ENCODE data around the gene PER2.
A peak's percentile ranks its signal among the peaks of the same experiment; 100 is the strongest.
"Not testable (repeated sequence)": the region's sequence is repeated elsewhere in the genome, so short reads cannot be mapped to it uniquely, and the experiment has no call there.

PER2 gene

DNA sequence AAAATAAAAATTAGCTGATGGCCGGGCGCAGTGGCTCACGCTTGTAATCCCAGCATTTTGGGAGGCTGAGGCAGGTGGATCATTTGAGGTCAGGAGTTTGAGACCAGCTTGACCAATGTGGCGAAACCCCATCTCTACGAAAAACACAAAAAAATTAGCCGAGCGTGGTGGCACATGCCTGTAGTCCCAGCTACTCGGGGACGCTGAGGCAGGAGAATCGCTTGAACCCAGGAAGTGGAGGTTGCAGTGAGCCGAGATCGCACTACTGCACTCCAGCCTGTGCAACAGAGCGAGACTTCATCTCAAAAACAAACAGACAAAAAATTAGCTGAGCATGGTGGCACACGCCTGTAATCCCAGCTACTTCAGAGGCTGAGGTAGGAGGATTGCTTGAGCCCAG is 22.3 kb upstream of the PER2 start:
- not testable (repeated sequence) for DNase-seq

DNA sequence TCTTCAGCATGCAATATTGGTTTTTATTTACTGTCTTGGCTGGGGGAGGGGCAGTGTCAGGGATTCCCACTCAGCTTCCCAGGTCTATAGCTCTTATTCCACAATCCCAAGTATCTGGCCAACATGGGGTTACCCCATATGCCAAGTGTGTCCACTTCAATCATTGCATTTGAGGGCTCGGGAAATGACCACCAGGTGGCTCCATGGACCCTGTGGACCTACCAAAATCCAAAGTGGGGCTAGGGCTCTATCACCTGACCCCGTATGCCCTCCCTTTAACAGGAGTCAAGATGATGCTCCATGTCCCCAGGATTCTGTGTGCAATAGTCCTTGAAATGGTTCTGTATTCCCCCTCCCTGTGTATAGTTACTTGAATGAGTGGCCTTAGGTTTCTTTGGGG is 19.8 kb upstream of the PER2 start:
- no peak for DNase-seq

DNA sequence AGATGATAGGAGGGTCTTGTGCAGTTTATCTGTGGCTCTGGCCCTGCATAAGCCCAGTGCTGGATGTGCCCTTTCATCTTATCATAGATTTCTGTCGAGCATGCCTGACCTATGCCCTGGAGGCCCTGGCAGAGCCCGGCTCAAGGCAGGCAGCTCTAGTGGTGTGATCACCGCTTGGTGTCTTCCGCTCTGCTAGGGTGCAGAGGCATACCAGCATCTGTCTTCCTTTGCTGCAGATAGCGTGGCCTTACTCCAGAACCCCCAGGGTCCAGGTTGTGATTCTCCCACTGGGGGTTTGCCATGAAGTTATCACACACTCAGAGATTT is 18.2 kb upstream of the PER2 start:
- DNase-seq: no peak

DNA sequence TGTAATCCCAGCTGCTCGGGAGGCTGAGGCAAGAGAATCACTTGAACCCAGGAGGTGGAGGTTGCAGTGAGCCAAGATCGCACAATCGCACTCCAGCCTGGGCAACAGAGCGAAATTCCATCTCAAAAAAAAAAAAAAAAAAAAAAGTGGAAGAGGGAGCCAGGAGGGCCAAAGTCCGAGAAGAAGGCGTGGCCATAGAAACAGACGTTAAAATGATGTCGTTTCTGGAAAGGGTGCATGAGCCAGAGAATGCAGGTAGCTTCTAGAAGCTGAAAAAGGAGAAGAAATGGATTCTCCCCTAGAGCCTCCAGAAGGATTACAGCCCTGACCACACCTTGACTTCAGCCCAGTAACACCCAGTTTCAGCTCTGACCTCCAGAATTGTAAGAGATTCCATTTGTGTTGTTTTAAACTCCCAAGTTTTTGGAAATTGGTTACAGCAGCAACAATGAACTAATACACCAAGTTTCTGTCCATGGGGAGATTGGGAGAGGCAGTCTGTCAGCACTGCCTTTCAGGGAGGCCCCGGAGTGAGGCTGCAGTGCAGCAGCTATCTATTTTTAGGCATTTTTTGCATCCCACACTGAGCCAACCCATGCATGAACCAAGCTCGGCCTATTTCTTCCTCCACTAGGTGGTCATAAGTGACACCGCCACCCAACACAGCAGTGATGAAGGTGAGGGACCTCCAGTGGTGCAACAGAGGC is 17.7 kb upstream of the PER2 start:
- DNase-seq: no peak

DNA sequence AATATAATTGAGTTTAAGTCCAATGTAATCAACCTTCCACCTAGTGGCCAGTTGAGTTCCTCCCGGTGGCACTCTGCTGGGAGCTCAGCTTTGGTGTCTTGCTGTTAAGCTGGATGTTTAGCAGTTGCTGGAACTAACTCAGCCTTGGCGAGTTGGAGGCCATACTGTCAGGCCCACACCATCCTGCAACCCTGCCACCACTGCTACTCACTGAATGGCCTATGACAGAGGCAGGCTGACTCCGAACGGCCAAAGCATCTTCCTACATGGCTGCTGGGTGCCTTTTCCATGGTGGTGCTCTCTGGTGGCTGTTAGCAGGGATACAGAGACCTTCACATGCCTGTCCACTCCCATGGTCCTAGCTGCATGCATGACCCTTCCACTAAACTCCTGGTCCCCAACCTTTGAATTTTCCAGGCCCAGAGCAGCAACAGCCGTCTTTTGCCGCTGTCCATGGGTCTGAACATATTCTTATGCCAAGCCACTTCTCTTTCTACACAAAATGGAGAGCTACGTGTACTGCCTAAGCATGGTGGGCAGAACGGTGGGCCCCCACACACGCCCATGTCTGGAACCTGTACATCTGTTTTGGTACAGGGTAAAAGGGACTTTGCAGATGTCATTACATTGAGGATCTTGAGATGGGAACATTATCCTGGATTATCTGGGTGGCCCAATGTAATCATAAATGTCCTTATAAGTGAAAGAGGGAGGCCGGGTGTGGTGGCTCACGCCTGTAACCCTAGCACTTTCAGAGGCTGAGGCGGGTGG is 16.9 kb upstream of the PER2 start:
- no peak for DNase-seq

DNA sequence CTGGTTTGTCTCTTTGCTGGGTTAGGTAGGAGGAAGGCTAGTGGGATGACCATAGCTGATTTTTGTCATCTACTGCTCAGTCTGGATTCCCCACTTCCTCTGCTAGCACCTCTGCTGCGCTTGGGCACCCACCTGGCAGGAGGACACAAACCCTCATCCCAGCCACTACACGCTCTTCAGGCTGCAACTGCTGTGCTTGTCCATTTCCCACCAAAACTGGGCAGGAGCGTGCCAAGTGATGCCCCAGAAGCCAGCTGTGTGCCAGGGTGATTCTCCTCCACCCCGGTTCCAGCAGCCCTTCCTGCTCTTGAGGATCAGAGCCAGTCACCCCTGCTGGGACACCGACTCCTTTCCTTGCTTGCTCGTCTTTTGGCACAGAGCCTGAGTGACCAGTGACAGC is 15.7 kb upstream of the PER2 start:
- no peak for DNase-seq

DNA sequence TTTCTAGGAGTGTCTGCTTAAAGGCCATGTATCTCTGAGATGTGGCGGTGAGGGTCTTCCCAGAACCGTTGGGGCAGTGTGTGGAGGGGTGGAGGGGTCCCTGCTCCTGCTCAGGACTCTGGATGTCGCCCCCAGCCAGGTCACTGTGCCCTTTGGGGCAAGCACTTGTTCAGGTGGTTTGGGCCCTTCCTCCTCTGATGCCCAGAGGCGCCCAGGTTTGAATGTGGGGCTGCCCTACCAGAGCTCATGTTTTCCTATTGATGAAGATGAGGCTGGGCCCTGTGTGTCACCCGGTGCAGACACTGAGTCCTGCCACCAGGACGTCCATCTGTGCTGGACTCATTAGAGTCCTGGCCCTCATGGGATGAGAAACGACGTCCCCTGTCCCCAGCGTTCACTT is 14.3 kb upstream of the PER2 start:
- DNase-seq: no peak

DNA sequence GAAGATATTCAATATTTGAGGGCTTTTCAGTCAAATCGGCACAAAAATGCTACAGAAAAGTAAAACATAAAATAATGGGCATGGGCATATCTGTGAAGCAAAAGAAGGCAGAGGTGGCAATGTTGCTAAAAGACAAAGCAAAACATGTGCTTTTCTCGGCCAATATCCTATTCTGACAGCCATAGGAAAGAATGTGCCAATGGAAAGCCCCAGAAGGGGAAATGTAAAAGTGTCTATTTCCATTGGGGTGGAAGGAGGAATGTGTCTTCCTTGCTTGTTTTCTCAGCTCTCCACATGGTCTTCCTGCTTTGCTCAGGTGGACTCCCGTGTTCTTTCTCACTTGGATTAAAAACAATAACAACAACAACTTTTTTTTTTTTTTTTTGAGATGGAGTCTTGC is 13.7 kb upstream of the PER2 start:
- DNase-seq: no peak

DNA sequence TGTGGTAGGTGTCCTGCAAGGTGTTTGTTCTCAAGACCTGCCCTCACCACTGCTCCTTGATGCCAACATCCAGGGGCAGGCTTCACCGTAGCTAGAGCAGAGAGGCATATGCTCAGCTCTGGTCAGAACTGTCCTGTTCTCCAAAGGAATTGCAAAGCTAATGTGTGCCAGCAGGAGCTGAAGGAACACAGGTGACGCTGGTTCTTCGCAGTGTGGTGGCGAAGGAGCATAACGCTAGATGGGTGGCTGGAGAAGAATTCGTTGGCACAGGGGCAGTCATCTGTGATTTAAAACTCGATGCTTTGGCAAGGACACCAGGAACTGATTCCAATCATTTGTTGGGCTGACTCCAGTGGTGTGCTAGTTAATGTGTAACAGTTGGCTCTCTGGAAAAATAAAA is 11.4 kb upstream of the PER2 start:
- no peak for DNase-seq

DNA sequence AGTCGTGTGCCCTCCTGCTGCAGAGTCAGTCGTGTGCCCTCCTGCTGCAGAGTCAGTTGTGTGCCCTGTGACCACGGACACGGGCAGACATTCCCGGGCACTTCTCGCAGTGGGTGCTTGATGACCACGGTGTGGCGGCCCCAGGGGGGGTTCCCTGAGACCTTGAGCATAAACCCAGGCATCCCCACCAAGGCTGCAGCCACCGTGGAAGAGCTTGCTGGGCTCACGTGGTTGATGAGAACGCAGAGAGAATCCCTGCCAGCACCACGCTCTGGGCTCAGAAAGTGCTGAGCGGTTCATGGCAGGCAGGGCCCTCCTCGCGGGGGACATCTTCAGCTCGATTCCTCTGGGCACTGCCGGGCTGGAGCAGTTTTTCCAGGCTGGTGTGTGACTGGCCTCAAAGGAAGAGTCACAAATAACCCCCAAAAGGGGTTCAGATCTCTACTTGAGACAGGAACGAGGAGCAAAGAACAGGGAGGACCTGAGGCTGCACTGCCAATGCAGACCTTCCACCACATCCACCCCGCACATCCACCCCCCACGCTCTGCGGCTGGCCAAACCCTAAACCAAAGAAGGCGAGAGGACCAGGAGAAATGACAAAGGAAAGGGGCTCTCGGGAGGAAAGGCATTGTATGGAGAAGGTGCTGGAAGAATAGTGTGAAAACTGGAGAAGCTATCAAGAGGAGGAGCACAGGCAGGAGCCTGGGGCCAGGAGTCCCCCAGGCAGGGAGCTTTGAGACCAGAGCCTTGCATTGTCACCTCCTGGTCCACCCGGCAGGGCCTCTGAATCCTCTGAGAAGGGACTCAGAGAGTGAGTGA is 8.4 kb upstream of the PER2 start:
- no peak for DNase-seq

DNA sequence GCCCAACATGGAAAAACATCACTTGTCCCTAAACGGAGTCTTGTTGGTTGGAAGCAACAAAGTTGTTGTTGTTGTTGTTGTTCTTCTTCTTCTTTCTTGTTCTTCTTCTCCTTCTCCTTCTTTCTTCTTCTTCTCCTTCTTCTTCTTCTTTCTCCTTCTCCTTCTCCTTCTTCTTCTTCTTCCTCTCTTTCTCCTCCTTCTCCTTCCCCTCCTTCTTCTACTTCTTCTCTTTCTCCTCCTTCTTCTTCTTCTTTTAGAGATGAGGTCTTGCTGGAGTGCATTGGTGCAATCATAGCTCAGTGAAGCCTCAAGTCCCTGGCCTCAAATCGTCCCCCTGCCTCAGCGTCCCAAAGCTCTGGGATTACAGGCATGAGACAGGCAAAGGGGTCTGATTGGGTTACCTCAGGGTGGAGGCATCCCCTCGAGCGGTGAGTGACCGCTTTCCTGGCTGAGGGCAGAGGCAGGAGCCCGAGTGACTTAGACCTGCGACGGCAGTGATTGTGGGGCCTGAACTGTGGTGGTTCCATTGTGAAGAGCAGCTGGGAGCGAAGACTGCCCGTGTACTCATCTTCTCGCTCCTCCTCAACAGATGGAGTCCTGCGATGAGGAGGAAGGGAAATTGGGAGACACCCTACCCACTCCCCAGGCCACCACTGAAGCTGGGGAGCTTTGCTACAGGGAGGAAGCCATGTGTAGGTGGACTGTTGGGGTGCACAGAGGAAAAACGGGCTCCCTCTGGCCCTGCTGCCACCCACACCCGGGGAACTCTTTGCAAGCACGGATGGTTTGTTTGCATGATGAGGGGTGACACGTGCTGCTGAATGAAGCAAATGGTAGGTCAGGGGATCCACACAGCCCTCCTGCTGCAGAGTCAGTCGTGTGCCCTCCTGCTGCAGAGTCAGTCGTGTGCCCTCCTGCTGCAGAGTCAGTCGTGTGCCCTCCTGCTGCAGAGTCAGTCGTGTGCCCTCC is 7.0 kb upstream of the PER2 start:
- DNase-seq: no peak

DNA sequence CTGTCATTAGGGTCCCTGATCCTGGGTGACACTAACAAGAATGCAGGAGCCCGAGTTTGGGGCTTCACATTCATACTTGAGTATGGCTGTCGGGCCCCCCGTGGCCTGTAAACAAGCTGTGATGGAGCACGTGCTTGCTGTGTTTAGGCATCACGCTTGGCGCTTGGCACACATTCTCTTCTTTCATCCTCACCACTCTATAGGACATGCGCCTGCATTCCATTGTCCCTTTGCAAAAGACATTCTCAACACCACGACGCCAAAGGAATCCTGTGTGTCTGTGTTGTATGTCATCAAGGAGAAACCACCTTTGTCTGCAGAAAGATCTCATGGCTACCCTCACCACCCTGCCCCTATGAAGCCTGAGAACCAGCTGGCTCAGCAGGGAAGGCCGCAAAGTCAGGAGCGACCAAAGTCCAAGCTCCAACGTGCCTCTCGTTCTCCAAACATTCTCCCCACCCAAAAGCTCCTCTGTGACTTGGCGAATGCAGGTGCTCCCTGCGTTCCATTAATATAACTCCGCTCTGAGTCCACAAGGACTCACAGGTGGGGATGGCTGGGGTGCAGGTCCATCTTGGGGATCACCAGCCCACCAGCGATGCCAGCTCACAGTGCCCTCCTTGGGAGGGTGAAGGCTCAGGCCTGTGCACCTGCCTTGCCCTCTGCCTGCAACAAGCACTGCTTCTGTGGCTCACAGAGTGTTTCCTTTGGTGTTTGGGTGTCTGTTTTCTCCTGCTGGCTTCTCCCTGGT is 6.2 kb upstream of the PER2 start:
- no peak for DNase-seq

DNA sequence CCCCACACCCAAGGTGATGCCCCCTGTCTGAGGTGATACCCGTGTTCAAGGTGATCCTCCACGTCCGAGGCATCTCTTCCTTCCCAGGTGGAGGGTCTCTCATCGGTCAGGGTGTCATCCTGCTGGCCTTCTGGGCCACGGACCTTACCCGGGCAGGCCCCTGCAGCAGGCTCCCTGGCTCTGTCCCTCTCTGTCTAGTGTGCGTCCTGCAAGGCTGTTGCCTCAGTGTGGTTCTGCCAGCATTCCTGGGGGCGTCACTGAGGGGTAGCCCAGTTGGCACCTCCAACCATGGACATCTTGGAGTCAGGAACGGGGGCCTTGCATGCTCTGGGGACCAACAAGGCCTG is 5.6 kb upstream of the PER2 start:
- no peak for DNase-seq

DNA sequence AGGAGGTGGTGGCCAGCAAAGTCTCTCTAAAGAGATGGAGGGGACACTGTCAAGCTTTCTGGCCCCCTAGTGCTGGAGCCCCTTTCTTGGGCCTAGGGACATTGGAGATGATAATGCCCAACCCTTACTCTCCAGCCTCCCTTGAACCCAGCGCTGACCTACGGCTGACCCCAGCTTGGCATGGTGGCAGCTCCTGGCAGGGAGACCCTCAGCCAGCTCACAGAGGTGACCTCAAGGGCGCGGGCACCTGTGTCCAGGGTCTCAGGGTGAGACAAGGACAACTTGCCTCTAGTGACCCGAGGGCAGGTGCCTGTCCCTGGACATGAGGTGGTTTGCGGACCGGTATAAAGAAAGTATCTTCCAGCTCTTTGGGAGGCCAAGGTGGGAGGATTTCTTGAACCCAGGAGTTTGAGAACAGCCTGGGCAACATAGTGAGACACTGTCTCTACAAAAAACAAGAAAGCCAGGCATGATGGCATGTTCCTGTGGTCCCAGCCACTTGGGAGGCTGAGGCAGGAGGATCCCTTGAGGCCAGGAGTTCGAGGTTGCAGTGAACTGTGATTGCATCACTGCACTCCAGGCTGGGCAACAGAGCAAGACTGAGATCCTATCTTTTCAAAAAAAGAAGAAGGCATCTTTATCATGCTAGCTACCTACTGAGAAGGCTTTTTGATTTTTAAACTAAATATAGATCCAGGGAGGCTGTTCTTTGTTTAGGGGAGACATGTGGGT is 3.3 kb upstream of the PER2 start:
- DNase-seq: no peak

DNA sequence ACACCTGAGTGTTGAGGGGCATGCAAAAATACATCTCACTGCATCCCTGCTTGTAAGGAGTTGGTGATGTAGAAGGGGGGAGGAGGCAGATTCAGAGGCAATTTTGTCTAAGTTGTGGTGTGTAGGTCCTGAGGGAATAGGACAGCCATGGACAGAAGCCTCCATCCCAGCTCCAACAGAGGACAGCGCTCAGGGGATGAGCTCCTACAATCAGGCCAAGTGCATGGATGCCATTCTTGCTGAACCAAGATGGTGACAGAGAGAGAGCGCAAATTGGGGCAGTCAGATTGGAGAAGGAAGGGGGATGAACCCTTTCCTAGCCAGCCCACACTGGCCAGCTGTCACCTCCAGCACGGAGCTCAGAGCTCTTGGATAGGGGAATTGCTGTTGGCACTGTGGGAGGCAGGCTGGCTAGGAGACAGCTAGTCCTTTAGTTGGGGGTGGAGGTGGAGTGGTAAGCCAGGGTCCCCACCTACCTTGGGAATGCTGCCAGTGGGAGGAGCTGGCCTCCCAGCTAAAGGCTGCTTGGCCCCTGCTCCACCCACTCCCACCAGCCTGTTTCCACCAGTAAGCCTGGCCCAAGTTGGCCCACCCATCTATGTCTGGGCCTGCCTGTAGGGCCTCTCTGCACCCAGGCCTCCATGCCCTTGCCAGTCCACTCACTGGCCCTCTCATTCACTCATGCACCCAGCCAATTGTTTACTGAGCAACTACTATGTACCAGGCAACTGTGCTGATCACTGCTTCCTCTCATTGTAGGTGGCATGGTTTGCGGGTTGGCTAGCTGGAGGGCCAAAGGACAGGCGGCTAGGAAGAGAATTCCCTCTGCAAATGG is 2.5 kb upstream of the PER2 start:
- DNase-seq: no peak

DNA sequence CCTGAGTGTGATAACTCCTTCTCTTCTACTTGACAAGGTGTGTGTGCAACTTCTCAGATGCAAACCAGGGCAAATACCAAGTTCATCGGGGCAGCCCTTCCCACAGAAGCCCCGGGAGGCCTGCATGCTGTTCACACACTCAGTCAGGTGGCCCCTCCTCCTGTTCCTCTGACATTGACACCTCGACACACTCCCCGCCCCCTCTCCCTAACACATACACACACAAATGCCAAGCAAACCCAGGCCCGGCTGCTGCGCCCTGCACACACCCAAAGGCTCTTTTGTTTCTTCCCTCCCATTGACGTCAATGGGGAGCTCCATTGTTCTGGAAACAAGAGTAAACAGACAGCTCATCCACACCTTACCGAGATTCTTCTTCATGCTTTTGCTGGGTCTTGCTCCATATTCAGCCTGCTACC is 1.7 kb upstream of the PER2 start:
- DNase-seq: peak in 1 of 2 experiments; percentile 11

DNA sequence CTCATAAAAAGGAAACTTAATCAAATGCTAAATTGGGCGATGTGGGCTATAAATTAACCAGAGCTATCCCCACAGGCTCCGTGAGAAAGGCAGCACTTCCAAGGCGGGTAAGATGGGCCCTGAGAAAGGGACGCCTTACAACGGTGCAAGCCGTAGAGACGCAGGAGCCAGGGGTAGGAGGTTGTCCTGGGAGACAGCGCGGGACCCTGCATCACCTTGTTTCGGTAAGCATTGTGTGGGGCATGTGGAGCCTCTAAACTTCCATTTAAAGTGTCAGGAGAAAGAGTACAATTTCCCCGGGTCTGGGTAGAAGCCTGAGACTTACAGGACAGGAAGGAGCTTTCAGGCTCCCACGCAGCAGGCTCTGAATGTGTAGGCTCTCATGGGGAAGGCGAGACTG is 1.2 kb upstream of the PER2 start:
- no peak for DNase-seq

DNA sequence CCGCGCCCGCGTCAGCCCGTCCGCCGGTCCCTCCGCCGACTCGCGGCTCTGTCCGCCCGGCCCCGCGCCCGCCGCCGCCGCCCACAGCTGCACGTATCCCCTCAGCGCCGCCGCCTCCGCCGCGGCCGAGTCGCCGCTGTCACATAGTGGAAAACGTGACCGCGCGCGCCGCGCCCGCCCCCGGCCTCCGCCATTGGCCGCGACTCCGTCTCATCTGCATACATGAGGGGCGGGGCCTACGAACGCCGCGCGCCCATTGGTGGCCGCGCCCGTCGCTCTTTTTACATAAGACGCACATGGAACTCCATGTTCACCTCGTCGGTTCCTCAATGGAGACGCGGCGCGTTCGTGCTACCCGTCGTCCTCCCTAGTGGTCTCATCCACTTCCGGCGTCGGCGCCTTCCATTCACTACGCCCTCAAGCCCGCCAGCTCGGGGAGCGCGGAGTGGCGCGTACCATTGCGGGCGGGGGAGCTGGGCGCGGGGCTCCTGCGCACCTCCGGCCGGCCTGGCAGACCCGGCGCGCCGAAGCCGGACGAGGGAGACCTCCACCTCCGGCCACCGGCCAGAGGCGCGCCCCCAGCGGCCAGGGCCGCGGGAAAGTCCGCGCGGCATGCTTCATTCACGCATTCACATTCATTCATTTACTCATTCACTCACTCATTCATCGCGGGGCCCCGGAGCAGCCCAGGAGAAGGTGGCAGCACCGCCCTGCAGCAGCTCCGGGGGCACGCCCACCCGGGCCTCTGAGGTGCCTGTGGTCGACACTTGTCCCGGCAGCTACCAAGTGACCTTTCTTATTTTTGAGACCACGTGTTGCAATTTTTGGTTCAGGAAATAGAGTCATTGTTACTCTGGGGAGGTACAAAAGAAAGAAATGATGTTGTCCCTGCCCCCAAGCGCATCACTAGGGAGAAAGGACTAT is 502 bp upstream of the PER2 start:
- DNase-seq: peak; percentile 96

All from activated CD4-positive, alpha-beta T cell treated with anti-CD3 and anti-CD28 coated beads, Interleukin-2, amount 50 U/mL, for 4 hours (primary cell).